ENCODE measurements around the gene TIMP1. TPM values are rescaled to one million over a fixed set of nuclear protein-coding genes. Genes with fewer than 3 reads are reported as not detected.

The TIMP1 gene
- polyA plus RNA-seq, 1 of the 3 experiments (the other 2 are of a cell fraction): 323 TPM

GRCh38 chrX:47577424-47577823 is 4.8 kb upstream of the TIMP1 start:
- TF ChIP-seq YY1 (IDR thresholded peaks at IDR 0.05; ENCODE audit: low read depth) (no peak), MAX (IDR thresholded peaks at IDR 0.05; ENCODE audit: low read depth) (no peak), RCOR1 (IDR thresholded peaks at IDR 0.05; ENCODE audit: low read length) (no peak), REST (IDR thresholded peaks at IDR 0.05; ENCODE audit: low read depth, low read length) (no peak), FOXJ3 (CRISPR knock-in tag; IDR thresholded peaks at IDR 0.05) (no peak), JUND (IDR thresholded peaks at IDR 0.05) (no peak), ZBTB33 (IDR thresholded peaks at IDR 0.05; ENCODE audit: borderline replicate concordance, low read depth) (no peak), NFIC (IDR thresholded peaks at IDR 0.05; ENCODE audit: borderline replicate concordance) (no peak), IRF3 (IDR thresholded peaks at IDR 0.05; ENCODE audit: low read depth, low read length) (no peak), TCF12 (IDR thresholded peaks at IDR 0.05) (no peak), GABPA (IDR thresholded peaks at IDR 0.05; ENCODE audit: low read depth) (no peak), RXRA (IDR thresholded peaks at IDR 0.05; ENCODE audit: borderline replicate concordance, low read depth) (no peak), MEF2A (IDR thresholded peaks at IDR 0.05; ENCODE audit: borderline replicate concordance, low read depth) (no peak), TEAD4 (IDR thresholded peaks at IDR 0.05; ENCODE audit: borderline replicate concordance, insufficient read depth) (no peak)
- TF ChIP-seq, protein P1, sequence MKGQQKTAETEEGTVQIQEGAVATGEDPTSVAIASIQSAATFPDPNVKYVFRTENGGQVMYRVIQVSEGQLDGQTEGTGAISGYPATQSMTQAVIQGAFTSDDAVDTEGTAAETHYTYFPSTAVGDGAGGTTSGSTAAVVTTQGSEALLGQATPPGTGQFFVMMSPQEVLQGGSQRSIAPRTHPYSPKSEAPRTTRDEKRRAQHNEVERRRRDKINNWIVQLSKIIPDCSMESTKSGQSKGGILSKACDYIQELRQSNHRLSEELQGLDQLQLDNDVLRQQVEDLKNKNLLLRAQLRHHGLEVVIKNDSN (IDR thresholded peaks at IDR 0.05; ENCODE audit: borderline replicate concordance, low read depth): no peak
- POLR2A ChIA-PET: no interaction called here
- peaks cover 0 to 2% of the 10 kb centered on the region in 2 experiments; a peak in 1 of 4 replicates for H3K4me1 ChIP-seq (ENCODE audit: control insufficient read depth in 1 of 2, insufficient read depth in 2 of 2, low read depth in 1 of 2, low read length in 1 of 2)
- no peak overlapping the region for H3K4me2 ChIP-seq
- H2AFZ ChIP-seq (ENCODE audit: low read depth): no peak overlapping the region
- no peak for DNase-seq
- H3K27me3 ChIP-seq (ENCODE audit: insufficient read depth): no peaks in the 10 kb centered on the region; the same call in 1 of the 2 replicates
- WGBS (ENCODE audit: low lambda C conversion rate): 41% methylated on average over 5 of the region's 9 CpGs
- H3K27ac ChIP-seq (ENCODE audit: low read depth in 2 of 2, low read length in 1 of 2): no peak overlapping the region
- no peak overlapping the region for H3K9ac ChIP-seq
- H3K4me3 ChIP-seq (ENCODE audit: low read depth in 2 of 2, low read length in 1 of 2): no peak overlapping the region
- no peaks in the 10 kb centered on the region for H3K36me3 ChIP-seq (replicated peaks in 1 of 2; ENCODE audit: control insufficient read depth in 1 of 2, insufficient read depth in 2 of 2, low read length in 1 of 2)
- H4K20me1 ChIP-seq (ENCODE audit: insufficient read depth): no peaks in the 10 kb centered on the region
- H3K9me2 ChIP-seq: no peaks in the 10 kb centered on the region
- no peaks in the 10 kb centered on the region for H3F3A ChIP-seq (replicated peaks; ENCODE audit: insufficient read depth)
- CTCF ChIA-PET: no interaction called here
- peaks cover 2% of the 10 kb centered on the region; the same call in 1 of the 2 replicates for H3K79me2 ChIP-seq (ENCODE audit: insufficient read depth)
- H3K9me3 ChIP-seq: no peaks in the 10 kb centered on the region
